Measurements from ENCODE around the gene ENTPD6.

DNA sequence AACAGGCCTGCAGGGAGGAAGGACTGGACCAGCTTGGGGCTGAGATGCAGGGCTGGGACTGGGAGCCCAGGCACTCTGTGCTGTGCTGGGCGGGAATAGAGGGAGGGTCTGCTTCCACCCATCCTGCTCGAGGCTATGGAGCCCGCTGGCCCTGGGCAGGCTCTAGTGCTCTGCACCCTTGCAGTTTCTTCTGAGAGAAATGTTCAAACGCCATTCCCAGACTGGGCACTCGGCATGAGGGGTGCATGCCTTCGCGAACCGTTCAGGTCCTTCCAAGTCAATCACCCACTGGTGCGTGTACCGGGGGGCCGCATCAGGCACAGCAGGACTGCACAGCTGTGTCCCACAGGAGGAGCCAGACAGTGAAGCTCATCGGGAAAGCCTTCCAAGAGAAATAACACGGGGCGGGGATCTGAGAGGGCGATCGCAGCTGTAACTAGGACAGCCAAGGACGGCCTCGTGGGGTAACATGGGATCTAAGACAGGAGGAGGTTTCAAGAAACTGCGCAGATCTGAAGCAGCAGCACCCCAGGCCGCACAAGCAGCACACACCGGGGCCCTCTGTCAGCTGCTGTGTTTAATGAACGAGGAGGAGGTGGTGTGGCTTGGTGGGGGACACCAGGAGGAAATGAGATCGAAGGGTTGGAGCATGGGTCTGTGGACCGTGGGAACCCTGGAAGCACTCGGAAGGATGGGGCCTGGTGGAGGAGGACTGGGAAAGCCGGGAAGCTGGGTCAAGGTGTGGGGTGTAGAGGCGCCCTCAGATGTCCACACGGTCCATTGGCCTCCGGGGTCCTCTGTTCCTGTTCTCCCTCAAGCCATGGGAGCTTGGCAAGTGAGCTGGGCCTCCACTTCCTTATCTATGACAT, 26.3 kb downstream of the ENTPD6 start:
- no peak for TF ChIP-seq RAD21 (IDR thresholded peaks at IDR 0.05; ENCODE audit: low read depth)
- no peak for TF ChIP-seq MAX (IDR thresholded peaks at IDR 0.05)
- no peak for TF ChIP-seq TAF1 (IDR thresholded peaks at IDR 0.05; ENCODE audit: low read depth)
